SKM-1 treated with dmso at 0.1 percent for 144 hours (cell line): ENCODE data around the gene SPEG.
"Not testable (repeated sequence)": the region's sequence is repeated elsewhere in the genome, so short reads cannot be mapped to it uniquely, and the experiment has no call there.

Source experiments
- DNase-seq: peaks from one replicate; lab custom pipeline; 2025; ENCODE audit not compliant: unreplicated experiment; lab: John Stamatoyannopoulos, UW

SPEG gene

GRCh38 chr2:219404954-219405353 is 29.7 kb upstream of the SPEG start:
- DNase-seq = no peak

- no peak for DNase-seq
Observed at GRCh38 chr2:219405451-219405850, 29.2 kb upstream of the SPEG start.

DNA sequence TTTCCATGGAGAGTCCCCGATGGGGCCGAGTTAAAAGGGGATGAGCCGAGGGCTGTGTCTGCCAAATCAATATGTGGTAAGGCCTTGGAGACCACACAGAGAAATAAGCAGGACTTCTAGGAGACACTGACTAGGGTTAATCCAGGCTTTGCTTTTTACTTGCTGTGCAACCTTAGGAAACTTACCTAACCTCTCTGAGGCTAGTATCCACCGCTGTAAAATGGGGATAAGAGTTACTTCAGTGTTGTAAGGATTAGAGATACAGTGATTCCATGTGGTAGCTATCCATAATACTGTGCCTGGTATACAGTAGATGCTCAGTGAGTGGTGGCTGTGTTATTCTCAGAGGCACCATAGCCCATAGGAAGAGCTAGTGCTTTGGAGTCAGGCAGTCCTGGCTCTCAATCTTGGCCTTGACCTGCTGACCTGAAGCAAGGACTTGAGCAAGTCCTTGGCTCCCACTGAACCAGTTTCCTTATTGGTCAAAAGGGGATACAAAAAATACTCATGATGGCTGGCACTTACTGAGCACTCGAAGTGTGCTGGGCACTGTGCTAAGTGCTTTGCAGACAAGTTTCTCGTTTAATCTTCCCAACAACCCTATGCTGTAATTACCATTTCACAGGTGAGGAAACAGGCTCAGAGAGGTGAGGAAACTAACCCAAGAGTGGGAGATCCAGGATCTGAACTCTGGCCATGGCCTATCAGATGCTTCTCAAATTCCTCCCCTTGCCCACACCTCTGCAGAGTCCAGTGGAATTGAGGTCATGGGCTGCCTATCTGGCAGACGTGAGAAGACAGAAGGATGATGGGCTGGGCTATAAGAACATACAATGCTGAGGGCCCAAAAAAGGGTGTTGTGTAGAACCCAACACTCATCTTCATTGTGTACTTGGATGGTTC is 28.4 kb upstream of the SPEG start:
- DNase-seq = no peak

DNA sequence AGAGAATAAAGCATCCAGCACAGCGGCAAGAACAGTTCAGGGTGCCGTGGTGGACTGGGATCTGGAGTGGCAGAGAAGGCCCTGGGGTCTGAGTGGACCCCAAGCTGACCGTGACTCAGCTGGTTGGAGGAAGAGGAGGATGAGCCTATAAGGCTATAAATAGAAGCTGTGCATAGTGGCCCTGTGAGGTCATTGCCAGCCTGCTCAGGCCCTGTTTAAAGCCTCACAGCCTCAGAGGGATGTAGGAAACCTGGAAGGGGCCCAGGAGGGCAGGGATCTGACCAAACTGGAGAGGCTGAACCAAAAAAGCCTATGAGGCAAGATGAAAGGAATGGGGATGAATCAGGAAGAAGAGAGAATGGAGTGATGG is 27.8 kb upstream of the SPEG start:
- DNase-seq = no peak

- not testable (repeated sequence) for DNase-seq
Observed at GRCh38 chr2:219407343-219407742, 27.3 kb upstream of the SPEG start.

DNA sequence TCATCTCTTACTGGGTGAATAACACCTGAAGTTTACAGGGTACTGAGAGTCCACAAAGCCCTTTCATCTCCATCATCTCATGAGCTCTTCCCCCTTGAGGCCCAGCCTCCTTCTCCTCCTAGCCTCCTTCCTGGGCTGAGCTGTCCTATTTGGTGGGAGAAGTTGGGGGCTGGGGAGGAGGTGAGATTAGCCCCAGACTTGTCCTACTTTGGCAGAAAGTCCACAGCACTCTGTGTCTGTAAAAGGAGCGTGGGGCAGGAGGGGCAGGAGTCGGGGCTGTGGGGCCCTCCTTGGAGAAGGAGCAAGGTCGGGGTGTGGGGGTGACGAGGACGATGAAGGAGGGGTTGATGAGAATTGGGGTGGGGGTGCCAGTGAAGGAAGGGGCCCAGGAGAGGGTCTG is 26.4 kb upstream of the SPEG start:
- DNase-seq = no peak

GRCh38 chr2:219408631-219409030 is 26.0 kb upstream of the SPEG start:
- DNase-seq = no peak

- no peak for DNase-seq
Observed at GRCh38 chr2:219409619-219410018, 25.0 kb upstream of the SPEG start.

- DNase-seq = no peak
Observed at GRCh38 chr2:219410390-219410789, 24.3 kb upstream of the SPEG start.

- DNase-seq = no peak
Observed at GRCh38 chr2:219414857-219415256, 19.8 kb upstream of the SPEG start.

- no peak for DNase-seq
Observed at GRCh38 chr2:219415580-219416234, 18.9 kb upstream of the SPEG start.

- no peak for DNase-seq
Observed at GRCh38 chr2:219416235-219416602, 18.4 kb upstream of the SPEG start.

DNA sequence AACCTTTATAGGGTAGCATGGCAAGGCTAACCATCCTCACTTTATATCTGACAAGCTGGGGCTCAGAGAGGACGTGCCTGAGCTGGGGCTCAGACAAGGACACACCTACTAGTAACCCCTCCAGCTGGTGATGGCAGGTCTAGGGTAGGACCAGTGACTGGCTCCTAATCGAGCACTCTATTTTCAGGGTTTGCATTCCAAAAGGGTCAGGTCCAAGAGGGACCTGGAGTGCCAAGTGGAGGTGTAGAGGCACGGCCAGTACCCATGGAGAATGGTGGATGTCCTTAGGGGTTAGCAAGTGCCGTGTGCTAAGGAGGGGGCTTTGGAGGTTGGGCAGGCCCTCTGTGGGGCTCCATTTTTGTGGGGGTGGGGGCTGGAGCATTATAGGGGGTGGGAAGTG is 17.7 kb upstream of the SPEG start:
- no peak for DNase-seq

DNA sequence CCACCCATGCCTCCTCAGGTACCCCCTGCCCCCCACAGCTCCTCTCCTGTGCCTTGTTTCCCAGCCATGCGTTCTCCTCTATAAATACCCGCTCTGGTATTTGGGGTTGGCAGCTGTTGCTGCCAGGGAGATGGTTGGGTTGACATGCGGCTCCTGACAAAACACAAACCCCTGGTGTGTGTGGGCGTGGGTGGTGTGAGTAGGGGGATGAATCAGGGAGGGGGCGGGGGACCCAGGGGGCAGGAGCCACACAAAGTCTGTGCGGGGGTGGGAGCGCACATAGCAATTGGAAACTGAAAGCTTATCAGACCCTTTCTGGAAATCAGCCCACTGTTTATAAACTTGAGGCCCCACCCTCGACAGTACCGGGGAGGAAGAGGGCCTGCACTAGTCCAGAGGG is 17.3 kb upstream of the SPEG start:
- DNase-seq = no peak

DNA sequence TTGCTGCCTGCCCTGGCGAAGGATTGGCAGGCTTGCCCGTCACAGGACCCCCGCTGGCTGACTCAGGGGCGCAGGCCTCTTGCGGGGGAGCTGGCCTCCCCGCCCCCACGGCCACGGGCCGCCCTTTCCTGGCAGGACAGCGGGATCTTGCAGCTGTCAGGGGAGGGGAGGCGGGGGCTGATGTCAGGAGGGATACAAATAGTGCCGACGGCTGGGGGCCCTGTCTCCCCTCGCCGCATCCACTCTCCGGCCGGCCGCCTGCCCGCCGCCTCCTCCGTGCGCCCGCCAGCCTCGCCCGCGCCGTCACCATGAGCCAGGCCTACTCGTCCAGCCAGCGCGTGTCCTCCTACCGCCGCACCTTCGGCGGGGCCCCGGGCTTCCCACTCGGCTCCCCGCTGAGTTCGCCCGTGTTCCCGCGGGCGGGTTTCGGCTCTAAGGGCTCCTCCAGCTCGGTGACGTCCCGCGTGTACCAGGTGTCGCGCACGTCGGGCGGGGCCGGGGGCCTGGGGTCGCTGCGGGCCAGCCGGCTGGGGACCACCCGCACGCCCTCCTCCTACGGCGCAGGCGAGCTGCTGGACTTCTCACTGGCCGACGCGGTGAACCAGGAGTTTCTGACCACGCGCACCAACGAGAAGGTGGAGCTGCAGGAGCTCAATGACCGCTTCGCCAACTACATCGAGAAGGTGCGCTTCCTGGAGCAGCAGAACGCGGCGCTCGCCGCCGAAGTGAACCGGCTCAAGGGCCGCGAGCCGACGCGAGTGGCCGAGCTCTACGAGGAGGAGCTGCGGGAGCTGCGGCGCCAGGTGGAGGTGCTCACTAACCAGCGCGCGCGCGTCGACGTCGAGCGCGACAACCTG is 16.3 kb upstream of the SPEG start, which contains the start of gene DES:
TSS of gene DES (plus strand) at position 223 of the 857 bp plus-strand sequence. CDS start at position 309, 86 bp downstream.
- no peak for DNase-seq

GRCh38 chr2:219419012-219419324 is 15.7 kb upstream of the SPEG start:
- DNase-seq = no peak

DNA sequence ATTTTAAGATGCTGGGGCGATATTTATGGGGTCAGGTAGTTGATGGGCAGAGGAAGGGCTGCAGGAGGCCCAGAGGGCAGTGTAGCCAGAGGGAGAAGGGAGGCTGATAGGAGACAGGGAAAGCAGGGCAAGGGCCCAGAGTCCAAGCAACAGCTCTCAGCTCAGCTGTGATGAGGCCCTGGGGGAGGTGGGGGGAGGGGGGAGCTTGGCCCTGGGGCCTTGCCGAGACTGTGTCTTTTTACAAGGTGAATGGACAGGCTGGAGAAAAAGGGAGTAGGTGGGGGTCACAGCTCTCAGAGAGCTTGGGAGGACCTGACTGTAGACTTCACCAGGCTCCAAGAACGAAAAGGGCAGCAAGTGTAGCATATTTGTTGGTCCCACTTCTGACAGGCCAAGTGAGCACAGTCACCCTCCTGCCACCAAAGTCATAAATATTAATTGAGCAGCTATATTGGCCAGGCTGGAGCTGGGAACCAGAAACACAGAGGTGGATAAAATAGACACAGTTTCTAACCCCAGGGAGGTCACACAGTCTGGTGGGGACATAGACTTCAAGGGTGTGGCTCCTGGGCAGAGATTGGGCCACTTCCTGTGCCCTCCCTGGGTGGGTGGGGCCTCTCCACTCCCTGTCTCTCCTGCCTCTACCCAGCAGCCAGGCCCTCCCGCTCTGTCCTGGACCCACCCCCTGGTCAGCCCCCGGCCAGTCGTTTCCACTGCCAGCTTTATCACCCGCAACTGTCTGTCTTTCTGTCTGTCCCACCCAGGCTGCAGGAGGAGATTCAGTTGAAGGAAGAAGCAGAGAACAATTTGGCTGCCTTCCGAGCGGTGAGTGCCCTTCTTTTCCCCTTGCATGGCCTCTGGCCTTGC is 15.1 kb upstream of the SPEG start:
- peak; percentile 24 for DNase-seq

DNA sequence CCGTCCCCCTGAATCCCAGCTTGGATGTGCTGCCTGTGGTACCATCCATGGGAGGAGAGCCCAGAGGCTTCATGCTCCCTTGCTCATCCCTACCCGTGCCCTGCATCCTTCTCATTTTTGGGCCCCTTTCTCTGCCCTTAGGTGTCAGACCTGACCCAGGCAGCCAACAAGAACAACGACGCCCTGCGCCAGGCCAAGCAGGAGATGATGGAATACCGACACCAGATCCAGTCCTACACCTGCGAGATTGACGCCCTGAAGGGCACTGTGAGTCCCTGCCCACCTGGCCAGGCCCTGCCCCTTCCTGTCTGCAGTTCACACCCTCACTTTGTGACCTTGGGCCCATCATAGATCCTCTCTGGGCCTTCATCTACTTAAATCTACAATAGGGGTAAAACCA is 14.0 kb upstream of the SPEG start:
- DNase-seq = no peak

DNA sequence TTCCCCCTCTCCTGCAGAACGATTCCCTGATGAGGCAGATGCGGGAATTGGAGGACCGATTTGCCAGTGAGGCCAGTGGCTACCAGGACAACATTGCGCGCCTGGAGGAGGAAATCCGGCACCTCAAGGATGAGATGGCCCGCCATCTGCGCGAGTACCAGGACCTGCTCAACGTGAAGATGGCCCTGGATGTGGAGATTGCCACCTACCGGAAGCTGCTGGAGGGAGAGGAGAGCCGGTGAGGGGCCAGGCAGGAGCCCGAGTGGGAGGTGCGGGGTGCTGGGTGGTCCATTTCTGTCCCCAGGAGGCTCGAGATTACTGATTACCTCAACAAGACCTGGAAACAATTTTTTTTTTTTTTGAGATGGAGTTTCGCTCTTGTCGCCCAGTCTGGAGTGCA is 13.3 kb upstream of the SPEG start:
- DNase-seq = no peak

DNA sequence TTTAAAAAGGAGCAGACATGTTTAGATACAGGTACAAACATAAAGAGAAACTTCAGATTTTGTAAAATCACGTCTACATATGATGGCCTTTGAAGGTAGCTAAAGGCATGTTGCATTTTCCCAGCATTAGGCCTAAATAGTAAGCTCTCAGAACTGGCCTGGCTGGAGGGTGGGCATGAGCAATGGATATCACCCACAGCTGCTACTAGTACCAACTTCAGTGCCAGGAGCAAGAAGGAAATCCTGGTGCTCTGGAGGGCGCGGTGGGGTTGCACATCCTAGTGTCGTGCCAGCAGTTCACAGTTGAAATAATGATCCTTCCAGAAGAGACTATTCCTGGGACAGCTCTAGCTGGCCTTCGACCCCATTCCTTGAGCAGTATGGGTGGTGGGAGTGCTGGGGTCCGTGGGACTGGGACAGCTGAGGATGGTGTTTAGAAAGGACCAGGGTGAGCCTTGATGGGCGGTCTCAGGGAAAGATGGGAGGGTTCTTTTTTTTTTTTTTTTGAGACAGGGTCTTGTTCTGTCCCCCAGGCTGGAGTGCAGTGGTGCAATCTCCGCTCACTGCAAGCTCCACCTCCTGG is 11.6 kb upstream of the SPEG start:
- no peak for DNase-seq
